HG02884 (cell line): ENCODE results near the gene IL18BP.

Experiments
- ATAC-seq: cut with Tn5 transposase; IDR thresholded peaks from one replicate; pipeline ENCODE4 v1.9.1; 2021; ENCODE audit warnings: mild to moderate bottlenecking, moderate library complexity; ENCODE audit not compliant: unreplicated experiment

Gene IL18BP

GRCh38 chr11:72040491-72041363 is 42.0 kb downstream of the IL18BP start:
- no peak for ATAC-seq

- no peak for ATAC-seq
Observed at GRCh38 chr11:72041364-72042063, 42.8 kb downstream of the IL18BP start.

- ATAC-seq = no peak
Observed at GRCh38 chr11:72042064-72042745, 43.5 kb downstream of the IL18BP start.

GRCh38 chr11:72045849-72046248 is 47.1 kb downstream of the IL18BP start:
- ATAC-seq = no peak

- ATAC-seq = no peak
Observed at GRCh38 chr11:72048766-72049460, 50.2 kb downstream of the IL18BP start.
